ENCODE measurements around the gene KCNT1.

KCNT1 gene

DNA sequence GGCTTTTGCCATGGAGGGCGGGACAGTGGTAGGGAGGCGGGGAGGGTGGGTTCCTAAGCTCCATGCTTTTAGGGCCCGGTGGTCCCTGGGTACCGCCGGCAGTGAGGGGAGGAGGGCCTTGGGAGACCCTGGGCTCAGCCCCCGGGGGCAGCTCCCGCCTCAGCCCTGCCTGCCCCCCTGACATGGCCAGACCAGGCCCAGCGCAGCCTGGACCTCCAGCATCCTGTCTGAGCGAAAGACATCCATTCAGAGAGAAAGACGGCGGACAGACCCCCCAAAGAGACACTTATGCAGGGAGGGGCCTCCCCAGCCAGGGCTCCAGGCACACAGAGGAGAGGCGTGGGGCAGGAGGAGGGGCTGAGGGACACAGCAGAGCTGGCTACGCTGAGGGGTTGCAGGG lies 45.3 kb downstream of the KCNT1 start:
- no peak for DNase-seq (ENCODE audit: low read depth)

DNA sequence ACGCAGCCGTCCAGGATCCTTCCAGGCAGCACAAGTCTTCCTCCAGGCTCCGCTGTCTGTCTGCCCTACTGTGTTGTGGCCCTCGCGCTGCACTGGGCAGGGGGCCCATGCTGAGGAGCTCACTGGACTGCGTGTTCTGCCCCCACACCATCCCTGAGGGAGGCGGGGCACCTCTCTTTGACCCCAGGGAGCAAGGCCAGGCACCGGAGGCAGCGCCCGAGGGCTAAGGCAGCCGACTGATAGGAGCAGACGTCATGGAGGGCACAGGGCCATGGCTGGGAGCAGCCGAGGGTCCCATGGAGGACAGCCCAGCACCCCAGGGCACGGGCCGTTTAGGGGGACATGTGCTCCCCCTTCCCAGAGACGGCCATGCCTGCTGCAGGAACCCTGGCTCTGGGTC lies 46.7 kb downstream of the KCNT1 start:
- DNase-seq (ENCODE audit: low read depth), result no peak

DNA sequence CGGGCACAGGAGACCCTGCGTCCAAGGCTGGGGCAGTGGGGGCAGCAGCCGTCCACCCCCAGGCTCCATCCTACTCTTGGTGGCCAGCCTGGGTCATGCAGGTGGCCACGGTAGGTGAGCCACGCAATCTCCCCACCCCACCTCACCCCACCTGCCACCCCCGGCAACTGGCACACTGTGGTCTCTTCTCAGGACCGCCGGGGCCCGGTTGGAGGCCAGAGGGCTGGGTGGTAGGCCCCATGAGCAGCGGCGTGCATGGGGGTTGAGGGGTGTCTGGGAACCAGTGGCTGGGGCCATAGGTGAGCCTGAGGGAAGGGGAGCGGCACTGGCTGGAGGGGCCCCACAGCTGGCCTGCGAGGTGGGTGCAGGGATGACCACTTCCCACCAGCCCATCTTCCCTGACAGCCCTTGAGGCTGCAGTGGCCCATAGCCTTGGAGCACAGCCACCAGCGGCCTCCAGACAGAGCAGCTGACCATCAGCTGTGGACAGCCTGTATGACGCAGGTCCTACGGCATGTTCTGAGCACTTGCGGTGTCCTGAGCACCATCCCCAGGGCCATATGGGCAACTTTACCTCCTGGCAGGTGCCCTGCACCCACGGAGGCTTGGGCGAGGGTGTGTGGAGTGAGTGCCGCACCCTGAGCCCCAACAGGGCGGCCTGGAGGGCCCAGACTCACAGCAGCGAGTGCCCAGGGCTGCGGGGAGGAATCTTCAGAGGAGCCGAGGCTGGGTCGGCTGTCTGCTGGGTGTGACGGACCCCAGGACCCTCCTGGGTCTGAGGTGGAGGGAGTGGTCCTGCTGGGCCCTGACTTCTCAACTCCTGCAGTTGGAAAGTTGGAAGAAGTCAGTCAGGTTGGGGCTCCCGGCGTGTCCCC lies 47.4 kb downstream of the KCNT1 start:
- no peak for DNase-seq (ENCODE audit: low read depth)

DNA sequence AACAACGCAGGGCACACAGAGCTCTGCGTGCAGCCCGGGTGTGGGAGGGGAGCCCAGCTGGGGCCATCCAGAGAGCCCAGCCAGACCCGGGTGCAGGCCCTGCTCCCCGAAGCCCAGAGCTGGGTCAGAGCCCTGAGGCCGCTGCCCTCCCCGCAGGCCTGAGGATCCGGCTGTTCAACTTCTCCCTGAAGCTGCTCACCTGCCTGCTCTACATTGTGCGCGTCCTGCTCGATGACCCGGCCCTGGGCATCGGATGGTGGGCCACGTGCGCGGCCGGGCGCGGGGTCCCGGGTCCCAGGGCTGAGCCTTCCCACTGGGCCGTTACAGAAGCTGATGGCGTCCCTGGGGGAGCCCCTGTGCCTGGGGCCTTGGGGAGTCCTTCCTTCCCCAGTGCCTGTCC lies 48.8 kb downstream of the KCNT1 start:
- DNase-seq (ENCODE audit: low read depth), result no peak

DNA sequence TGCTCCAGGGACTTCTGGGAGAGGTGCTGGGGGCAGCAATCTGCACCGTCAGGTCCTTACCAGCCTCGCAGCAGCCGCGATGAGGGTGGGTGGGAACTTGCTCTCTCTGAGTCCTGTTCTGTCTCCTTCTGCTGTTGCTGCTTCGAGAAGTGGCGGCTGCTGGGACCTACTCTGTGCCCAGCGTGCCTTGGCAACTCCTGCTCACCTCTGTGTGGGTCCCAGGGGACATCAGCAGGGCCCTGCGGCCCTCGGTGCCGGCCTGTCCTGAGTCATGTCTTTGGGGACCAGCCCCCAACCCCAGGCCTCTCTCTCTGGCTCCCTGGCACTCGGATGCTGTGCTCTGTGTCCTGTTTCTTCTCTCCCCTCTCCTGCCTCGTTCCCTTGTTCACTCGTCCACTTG lies 49.5 kb downstream of the KCNT1 start:
- no peak for DNase-seq (ENCODE audit: low read depth)

DNA sequence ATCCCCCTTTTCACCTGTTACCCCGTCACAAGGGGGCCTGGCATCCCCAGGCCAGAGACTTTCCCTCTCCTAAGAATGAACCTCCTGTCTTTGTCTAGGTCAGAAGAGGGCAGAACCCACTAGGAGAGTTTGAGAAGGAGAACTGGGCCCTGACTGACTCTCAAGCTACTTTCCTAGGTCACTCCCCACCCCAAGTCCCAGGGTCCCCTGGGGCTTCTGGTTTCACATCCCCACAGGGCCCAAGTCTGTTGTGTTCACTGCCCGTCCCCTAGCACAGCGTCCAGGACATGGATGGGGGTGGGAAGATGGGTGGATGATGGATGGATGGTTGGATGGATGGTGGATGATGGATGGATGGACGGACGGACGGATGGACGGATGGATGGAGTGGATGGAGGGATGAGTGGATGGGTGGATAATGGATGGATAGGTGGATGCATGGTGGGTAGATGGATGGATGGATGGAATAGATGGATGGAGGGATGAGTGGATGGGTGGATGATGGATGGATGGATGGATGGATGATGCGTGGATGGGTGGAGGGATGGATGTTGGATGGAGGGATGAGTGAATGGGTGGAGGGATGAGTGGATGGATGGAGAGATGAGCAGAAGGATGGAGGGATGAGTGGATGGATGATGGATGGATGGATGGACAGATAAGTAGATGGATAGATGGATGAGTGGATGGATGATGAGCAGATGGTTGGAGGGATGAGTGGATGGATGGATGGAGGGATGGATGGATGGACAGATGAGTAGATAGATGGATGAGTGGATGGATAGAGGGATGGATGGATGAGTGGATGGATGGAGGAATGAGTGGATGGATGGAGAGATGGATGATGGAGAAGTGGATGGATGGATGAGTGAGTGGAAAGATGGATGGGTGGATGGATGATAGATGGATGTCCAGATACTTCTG lies 50.6 kb downstream of the KCNT1 start:
- no peak for DNase-seq (ENCODE audit: low read depth)

DNA sequence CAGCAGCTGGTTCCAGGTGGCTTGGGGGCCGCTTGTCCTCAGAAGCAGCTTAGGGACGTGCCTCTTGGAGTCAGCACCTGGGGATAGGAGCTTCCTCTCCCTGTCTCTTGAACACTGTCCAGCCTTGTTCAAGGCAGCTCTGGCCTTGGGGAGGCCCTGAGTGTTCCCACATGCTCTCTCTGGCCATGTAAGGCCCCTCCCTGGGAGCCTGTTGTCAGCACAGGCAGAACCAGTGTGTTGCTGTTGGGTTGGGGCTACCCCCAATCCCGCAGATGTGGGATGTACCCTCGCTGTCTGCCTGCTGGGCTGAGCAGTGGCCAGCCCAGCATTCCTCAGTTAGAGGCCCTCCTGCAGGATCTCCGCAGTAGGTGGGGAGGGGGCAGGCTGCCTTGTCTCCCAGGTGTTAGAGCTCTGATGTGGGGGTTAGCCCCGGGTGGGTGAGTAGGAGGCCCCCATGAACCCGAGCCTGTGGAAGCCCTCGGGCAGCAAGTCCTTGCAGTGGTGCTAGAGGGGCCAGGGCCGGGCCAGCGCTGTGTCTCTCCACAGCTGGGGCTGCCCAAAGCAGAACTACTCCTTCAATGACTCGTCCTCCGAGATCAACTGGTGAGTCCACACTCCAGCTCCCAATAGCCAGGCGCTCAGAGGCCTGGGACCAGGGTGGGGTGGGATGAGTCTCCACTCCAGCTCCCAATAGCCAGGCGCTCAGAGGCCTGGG lies 51.6 kb downstream of the KCNT1 start:
- DNase-seq (ENCODE audit: low read depth), result no peak

DNA sequence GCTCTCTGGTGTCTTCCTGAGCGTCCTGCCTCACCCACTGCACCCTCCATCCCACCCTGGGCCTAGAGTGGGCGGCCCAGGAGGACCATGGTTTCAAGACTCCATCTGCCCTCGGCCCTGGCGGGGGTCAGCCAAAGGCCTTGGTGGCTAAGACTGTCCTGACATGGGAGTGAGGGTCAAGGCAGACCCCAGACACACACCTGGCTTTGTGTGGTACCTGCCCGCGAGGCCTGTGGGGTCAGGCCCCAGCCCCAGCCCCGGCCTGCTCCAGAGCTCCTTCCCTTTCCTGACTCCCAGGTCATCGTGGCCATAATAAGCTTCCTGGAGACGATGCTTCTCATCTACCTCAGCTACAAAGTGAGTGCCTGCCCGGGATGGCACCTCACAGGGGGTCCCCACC lies 54.6 kb downstream of the KCNT1 start:
- DNase-seq (ENCODE audit: low read depth), result no peak

DNA sequence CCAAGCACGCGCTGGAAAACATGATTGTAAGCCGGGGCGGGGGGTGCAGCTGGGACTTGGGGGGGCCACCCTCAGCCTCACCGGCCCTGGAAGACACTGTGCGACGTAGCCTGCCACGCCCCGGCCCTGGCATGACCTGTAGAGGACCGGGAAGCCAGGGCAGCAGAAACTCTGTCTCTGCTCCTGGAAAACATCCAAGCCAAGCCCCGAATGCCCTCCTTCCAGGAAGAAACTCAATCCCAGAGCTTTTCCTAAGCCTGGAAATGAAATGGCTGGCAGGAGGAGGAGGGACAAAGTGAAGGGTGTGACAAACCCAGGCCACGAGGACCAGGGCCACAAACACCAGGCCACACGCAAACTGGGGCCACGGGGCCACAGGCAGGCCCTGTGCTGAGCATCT lies 55.4 kb downstream of the KCNT1 start:
- no peak for DNase-seq (ENCODE audit: low read depth)

DNA sequence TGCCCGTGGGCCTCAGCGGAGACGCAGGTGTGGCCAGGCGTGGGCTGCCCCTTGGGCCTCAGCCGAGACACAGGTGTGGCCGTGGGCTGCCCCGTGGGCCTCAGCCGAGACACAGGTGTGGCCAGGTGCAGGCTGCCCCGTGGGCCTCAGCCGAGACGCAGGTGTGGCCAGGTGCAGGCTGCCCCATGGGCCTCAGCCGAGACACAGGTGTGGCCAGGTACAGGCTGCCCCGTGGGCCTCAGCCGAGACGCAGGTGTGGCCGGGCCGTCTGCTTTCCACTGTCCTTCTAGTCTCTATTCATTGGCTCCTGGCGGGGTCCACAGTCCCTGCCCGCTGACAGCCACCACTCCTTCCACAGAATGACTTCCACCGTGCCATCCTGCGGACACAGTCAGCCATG lies 56.1 kb downstream of the KCNT1 start:
- no peak for DNase-seq (ENCODE audit: low read depth)

DNA sequence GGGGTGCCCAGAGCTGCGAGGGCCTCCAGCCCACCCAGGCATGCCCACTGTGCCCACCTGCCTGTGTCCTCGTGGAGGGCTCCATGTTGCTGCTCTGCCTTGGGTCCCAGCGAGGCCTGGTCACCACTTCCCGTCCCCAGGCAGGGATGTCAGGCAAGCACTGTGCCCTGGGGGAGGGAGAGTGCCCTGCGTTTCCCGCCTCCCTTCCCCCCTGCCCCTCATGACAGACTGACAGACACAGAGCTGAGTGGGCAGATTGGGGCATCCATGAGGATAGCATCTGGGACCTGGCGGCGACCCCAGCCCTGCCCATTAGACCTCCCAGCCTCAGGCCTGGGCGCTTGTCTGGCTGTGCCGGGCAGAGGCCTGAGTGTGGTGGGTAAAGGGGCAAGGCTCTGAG lies 56.9 kb downstream of the KCNT1 start:
- DNase-seq (ENCODE audit: low read depth), result no peak

DNA sequence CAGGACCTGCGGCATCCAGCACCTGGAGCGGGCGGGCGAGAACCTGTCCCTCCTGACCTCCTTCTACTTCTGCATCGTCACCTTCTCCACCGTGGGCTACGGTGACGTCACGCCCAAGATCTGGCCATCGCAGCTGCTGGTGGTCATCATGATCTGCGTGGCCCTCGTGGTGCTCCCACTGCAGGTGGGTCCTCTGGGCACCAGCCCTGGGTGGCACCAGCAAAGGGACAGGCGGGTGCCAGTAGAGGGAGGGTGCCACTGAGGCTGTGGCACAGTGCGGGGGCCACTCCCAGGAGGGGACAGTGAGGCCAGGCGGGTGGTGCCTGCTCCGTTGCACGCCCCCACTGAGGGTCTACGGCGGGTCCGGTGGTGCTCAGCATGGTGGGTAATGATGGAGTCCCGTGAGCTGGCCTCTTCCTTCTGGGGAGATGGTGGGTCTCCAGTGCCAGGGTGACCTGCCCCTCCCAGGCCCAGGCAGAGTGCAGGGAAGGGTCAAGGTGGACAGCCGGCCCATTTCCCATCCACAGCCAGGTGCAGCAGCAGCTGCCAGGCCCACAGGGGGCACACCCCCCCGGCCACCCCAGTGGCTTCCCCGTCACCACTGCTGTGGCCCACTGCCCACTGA lies 57.8 kb downstream of the KCNT1 start:
- DNase-seq (ENCODE audit: low read depth), result no peak

DNA sequence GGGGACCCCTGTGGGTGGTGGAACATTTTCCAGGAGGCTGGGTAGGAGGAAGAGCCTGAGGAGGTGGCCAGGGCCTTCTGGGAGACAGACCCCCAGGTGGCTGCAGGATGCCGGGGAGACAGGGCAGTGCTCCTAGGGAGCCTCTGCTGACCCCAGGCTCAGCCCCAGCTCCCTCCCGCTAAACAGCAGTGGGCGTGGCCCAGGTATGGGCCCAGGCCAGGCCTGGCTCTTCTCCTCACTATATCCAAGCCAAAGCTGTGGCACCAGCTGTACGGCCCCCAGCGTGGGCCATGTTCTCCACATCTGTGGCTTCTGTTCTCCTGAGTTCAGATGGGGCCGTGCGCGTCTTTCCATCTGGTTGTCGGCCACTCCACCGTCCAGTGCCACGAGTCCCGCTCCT lies 58.5 kb downstream of the KCNT1 start:
- no peak for DNase-seq (ENCODE audit: low read depth)

DNA sequence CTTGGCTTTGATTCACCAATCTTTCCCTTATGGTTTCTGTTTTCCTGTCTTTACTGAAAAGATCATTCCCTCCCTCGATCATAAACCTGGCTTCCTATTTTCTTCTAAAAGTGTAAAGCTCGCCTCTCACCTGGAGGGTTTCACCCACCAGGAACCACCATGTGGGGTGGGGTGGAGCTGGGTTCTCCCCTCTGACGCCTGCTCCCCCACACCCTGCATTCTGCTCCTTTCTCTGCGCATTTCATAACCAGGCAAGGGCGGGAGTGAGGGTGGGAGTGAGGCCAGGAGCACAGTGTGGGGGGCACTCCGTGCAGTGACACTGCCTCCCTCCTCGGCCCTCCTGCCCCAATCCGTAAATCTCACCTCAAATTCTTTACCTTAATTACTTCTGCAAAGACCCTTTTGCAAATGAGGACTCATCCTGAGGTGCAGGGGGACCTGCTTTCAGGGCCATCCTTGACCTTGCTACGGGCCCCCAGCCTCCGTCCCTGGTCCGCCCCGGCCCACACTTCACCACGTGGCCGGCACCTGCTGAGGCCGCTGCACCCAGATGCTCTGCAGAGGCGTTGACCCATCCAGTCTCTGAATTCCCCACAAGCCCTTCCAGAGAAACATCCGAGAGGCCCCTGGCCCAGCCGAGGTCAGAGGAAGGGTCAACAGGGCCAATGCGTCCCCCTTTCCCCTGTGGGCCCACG lies 59.3 kb downstream of the KCNT1 start:
- DNase-seq (ENCODE audit: low read depth), result no peak

DNA sequence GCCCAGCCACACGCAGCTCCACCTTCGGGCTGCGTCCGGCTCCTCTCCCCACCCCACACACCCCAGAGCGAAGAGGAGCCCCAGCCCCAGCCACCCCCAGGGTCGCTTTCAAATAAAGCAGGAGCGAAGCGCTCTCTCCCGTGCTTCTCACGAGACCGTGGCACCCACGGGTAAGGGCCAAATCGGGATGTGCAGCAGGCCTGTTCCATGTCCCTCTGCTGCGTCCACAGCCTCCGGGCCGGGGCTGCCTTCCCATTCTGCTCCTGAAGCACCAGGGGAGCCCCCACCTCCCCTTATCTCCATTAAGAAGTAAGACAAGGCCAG lies 59.8 kb downstream of the KCNT1 start:
- no peak for DNase-seq (ENCODE audit: low read depth)

DNA sequence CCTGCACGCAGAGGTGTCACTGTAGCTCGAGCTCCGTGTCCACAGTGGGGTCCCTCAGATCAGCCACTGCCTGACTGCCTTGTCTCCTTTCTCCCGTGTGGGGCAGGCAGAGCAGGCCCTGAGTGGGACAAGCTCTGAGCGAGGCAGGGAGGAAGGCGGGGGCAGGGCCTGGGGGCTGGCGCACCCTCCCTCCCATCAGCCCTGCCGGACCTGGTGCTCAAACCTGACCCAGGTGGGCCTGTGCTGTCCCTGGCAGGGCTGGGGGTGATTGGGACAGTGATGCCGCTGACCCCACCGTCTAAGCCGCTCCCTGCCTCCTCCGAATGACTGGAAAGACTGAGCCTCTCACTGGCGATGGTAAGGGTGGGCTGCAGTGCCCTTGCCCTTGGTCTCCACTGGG lies 60.9 kb downstream of the KCNT1 start:
- DNase-seq (ENCODE audit: low read depth), result no peak

DNA sequence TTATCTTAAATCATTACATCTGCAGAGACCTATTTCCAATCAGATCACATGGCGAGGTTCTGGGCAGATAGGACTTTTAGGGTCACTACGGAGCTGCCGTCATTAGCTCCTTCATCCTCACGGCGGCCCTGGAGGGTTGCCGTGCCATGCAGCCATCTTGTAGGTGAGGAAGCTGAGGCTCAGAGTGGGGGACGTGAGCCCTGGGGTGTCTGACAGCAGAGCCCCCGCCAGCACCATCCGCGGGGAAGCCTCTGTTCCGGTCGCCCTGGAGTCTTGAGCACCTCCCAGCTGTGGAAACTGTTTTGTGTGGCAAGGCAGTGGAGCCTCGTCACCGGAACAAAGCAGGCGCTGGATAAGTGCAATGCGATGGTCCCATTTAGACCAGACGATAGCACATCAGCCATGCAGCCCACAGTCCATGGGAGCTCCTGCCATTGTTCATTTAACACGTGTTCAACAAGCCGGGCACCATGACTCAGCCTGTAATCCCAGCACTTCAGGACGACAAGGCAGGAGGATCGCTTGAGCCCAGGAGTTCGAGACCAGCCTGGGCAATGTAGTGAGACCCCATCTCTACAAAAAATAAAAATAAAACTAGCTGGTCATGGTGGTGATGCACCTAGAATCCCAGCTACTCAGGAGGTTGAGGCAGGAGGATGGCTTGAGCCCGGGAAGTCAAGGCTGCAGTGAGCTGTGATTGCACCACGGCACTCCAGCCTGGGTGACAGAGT lies 61.9 kb downstream of the KCNT1 start:
- no peak for DNase-seq (ENCODE audit: low read depth)

DNA sequence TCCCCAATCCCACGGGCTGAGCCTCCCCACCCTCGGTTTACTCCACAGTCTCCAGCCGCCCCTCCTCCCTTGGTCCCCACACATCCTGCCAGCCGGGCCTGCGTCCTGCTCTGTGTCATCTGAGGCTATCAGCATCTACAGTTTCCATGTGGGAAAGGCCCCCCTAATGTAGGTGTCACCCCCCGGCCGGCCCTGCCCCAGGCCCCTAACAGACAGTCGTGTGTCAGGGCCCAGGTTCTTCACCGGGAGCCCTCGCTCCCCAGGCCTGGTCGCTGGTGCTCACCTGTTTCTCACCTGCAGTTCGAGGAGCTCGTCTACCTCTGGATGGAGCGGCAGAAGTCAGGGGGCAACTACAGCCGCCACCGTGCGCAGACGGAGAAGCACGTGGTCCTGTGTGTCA lies 62.7 kb downstream of the KCNT1 start:
- no peak for DNase-seq (ENCODE audit: low read depth)

DNA sequence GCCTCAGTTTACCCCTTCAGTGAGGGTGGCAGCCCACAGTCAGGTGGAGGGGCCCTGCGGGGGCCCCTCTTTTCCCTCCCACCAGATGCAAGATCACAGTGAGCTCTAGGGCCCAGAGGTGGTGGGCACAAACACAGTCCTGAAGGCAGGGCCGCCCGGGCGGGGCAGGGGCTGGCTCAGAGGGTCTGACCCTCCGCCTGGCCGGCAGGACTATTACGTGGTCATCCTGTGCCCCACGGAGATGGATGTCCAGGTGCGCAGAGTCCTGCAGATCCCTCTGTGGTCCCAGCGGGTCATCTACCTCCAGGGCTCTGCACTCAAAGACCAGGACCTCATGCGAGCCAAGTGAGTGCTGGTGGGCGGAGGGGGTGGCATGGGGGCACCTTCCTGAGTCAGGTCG lies 63.4 kb downstream of the KCNT1 start:
- no peak for DNase-seq (ENCODE audit: low read depth)

DNA sequence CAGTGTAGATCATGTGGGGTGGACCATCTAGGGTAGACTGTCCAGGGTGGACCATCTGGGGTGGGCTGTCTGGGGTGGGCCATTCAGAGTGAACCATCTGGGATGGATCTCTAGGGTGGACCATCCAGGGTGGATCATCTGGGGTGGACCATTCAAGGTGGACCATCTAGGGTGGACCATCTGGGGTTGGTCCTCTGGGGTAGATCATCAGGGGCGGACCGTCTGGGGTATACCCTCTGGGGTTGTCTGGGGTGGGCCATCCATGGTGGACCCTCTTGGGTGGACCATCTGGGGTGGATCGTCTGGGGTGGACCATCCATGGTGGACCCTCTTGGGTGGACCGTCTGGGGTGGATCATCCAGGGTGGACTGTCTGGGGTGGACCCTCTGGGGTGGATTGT lies 64.3 kb downstream of the KCNT1 start:
- DNase-seq (ENCODE audit: low read depth), result no peak

DNA sequence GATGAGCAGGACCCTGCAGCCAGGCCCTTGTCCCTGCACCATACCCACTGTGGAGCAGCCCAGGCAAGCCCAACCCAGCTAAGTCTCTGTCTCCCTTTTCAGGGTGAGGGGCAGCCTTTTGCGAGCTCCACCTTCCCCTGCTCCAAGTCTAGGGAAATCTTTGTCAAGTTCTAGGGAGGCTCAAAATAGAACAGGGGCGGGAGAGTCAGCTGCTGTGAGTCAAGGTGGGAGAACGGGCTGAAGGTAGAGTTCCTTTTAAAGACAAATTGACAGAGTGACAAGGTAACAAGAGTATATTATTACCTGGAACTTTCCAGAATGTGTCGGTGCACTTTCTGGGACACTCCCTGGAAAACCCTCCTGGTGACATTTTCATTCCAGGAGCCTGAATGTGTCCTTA lies 64.7 kb downstream of the KCNT1 start:
- DNase-seq (ENCODE audit: low read depth), result no peak
